ENCODE measurements around the gene SUV39H1.
A peak's percentile ranks its signal among the peaks of the same experiment; 100 is the strongest.
"Not testable (repeated sequence)": the region's sequence is repeated elsewhere in the genome, so short reads cannot be mapped to it uniquely, and the experiment has no call there.

SUV39H1 gene

DNA sequence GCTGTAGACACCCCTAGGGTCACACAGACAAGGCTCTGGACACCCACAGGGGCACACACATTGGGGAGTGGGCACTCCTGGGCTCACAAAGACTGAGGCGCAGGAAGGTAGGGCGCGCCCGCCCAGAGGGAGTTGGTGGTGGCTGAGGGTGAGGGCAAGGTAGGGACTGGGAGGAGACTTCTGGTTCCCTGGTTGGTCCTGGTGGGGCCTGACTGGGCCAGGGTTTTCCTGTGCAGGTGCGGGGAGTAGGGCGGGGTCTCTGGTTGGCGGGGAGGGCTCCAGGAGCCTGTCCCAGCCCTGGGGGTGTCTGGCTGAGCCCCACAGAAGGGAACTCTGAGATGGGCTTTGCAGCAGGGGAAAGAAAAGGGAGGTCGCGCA, 19.7 kb upstream of the SUV39H1 start:
- TF ChIP-seq ZNF8 (CRISPR knock-in tag; IDR thresholded peaks at IDR 0.05) (no peak), ESRRG (CRISPR knock-in tag; IDR thresholded peaks at IDR 0.05) (no peak), ARNTL (CRISPR knock-in tag; IDR thresholded peaks at IDR 0.05; ENCODE audit: borderline replicate concordance, low read depth) (no peak), PPARA (CRISPR knock-in tag; IDR thresholded peaks at IDR 0.05; ENCODE audit: borderline replicate concordance) (no peak), PATZ1 (CRISPR knock-in tag; IDR thresholded peaks at IDR 0.05; ENCODE audit: borderline replicate concordance) (no peak), ZNF70 (CRISPR knock-in tag; IDR thresholded peaks at IDR 0.05) (no peak), ZFP3 (CRISPR knock-in tag; IDR thresholded peaks at IDR 0.05) (no peak), OSR1 (CRISPR knock-in tag; IDR thresholded peaks at IDR 0.05) (no peak), CREB5 (CRISPR knock-in tag; IDR thresholded peaks at IDR 0.05; ENCODE audit: low read depth) (no peak), TCF4 (CRISPR knock-in tag; IDR thresholded peaks at IDR 0.05; ENCODE audit: borderline replicate concordance) (no peak), ISL1 (CRISPR knock-in tag; IDR thresholded peaks at IDR 0.05) (no peak), RARB (CRISPR knock-in tag; IDR thresholded peaks at IDR 0.05) (no peak), SNAI2 (CRISPR knock-in tag; IDR thresholded peaks at IDR 0.05) (no peak), POU6F1 (CRISPR knock-in tag; IDR thresholded peaks at IDR 0.05; ENCODE audit: borderline replicate concordance, low read depth) (no peak)
- ATAC-seq, result peak; percentile 45

DNA sequence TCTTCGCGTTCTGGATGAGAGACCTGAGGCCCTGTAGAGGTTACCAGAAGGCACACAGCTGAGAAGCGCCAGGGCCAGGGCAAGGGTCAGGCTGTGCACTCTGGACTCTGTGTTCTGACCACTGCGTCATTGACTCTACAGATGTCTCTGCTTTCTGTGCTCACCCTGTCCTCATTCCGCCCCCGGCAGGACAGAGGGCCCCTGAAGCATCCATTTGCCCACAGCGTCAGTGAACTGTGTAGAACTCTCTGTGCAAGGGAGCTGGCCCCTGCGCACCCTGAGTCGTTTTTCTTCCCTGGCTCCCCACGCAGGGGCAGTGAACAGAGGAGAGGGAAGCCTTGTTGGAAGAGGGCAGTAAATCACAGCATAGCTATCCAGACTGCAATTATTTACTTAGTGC, 19.0 kb upstream of the SUV39H1 start:
- TF ChIP-seq PATZ1 (CRISPR knock-in tag; IDR thresholded peaks at IDR 0.05; ENCODE audit: borderline replicate concordance) (no peak), CREB5 (CRISPR knock-in tag; IDR thresholded peaks at IDR 0.05; ENCODE audit: low read depth) (no peak), ISL1 (CRISPR knock-in tag; IDR thresholded peaks at IDR 0.05) (no peak), PPARA (CRISPR knock-in tag; IDR thresholded peaks at IDR 0.05; ENCODE audit: borderline replicate concordance) (no peak), OSR1 (CRISPR knock-in tag; IDR thresholded peaks at IDR 0.05) (no peak), CSDC2 (CRISPR knock-in tag; IDR thresholded peaks at IDR 0.05) (no peak), ZFP3 (CRISPR knock-in tag; IDR thresholded peaks at IDR 0.05) (no peak), ARNTL (CRISPR knock-in tag; IDR thresholded peaks at IDR 0.05; ENCODE audit: borderline replicate concordance, low read depth) (no peak)
- ATAC-seq, result no peak

GRCh38 chrX:48680467-48680866, 16.1 kb upstream of the SUV39H1 start:
- not testable (repeated sequence) for ATAC-seq

DNA sequence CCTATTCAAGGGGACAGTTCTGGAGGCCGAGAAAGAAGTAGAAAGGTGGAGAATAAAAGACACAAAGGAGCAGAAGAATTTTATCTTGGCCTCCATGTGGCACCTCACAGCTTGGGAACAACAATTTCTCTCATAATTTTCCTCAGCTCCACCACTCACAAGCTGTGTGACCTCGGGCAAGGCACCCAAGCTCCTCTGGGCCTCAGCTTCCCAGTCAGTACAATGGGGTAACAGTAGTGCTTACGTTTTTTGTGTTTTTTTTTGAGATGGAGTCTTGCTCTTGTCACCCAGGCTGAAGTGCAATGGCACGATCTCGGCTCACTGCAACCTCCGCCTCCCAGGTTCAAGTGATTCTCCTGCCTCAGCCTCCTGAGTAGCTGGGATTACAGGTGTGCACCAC, 15.6 kb upstream of the SUV39H1 start:
- ATAC-seq, result not testable (repeated sequence)

DNA sequence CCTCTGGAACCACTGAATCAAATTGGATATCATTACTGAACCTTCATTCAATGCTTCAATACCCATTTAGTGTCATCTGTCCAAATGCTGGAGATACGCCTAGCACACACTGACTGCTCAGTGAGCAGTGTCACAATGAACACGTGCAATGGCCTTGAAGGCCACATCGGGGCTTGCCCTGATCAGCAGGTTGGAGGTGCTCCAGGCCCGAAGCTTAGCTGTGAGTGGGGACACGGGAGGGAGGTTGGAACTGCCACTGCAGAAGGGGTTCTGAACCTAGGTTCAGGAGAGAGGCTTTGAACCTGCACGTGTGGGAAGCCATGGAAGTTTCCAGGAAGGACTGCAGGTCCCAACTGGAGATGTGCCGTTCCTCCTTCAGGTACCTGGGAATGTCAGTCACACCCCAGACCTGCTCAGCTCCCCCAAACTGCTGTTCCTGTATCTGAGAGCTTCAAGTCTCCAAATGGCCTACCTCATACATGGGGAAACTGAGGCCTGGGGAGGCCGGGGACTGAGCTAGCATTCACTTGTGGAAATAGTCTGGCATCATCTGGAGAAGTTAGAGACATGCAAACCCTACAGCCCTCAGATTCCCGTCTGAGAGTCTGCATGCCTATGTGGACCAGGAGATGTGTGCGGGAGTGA, 14.9 kb upstream of the SUV39H1 start:
- ATAC-seq, result no peak
- TF ChIP-seq ARNTL (CRISPR knock-in tag; IDR thresholded peaks at IDR 0.05; ENCODE audit: borderline replicate concordance, low read depth), result no peak
- TF ChIP-seq TSHZ2 (CRISPR knock-in tag; IDR thresholded peaks at IDR 0.05), result no peak
- TF ChIP-seq ISL1 (CRISPR knock-in tag; IDR thresholded peaks at IDR 0.05), result no peak
- no peak for TF ChIP-seq GLIS3 (CRISPR knock-in tag; IDR thresholded peaks at IDR 0.05)
- no peak for TF ChIP-seq CSRNP3 (CRISPR knock-in tag; IDR thresholded peaks at IDR 0.05)
- no peak for TF ChIP-seq ZFP3 (CRISPR knock-in tag; IDR thresholded peaks at IDR 0.05)
- TF ChIP-seq ZNF70 (CRISPR knock-in tag; IDR thresholded peaks at IDR 0.05), result no peak
- TF ChIP-seq PPARA (CRISPR knock-in tag; IDR thresholded peaks at IDR 0.05; ENCODE audit: borderline replicate concordance), result no peak
- no peak for TF ChIP-seq ZNF8 (CRISPR knock-in tag; IDR thresholded peaks at IDR 0.05)
- TF ChIP-seq ZFP30 (CRISPR knock-in tag; IDR thresholded peaks at IDR 0.05), result no peak
- no peak for TF ChIP-seq RARB (CRISPR knock-in tag; IDR thresholded peaks at IDR 0.05)
- TF ChIP-seq ESRRG (CRISPR knock-in tag; IDR thresholded peaks at IDR 0.05), result no peak
- no peak for TF ChIP-seq BACH2 (CRISPR knock-in tag; IDR thresholded peaks at IDR 0.05; ENCODE audit: borderline replicate concordance)
- TF ChIP-seq OSR1 (CRISPR knock-in tag; IDR thresholded peaks at IDR 0.05), result no peak
